Prostate gland (tissue), 2 donors: ENCODE measurements around the gene DHRS4L2.
"Not testable (repeated sequence)": the region's sequence is repeated elsewhere in the genome, so short reads cannot be mapped to it uniquely, and the experiment has no call there.

Source experiments
- CTCF ChIP-seq, 4 experiments: fragments of 200-600 bp in 2 of 4; fragments of 450-650 bp in 2 of 4; sonication (generic) in 2 of 4; IDR thresholded peaks; 1 replicate in 3 of 4; 2 replicates in 1 of 4; pipeline ENCODE4 v1.5.1; 2016 to 2019; ENCODE audit warnings: antibody characterized with exemption in 4 of 4, mild to moderate bottlenecking in 2 of 4, moderate library complexity in 2 of 4
- POLR2A ChIP-seq: fragments of 450-650 bp; IDR thresholded peaks from one replicate; pipeline ENCODE4 v1.6.1; 2016; ENCODE audit warnings: antibody characterized with exemption, mild to moderate bottlenecking
- POLR2AphosphoS5 ChIP-seq: sonication (generic); formaldehyde crosslinking; IDR thresholded peaks from one replicate; pipeline ENCODE4 v1.6.1; 2017; ENCODE audit warnings: antibody characterized with exemption

GRCh38 chr14:23955811-23956210 lies 32.9 kb upstream of the DHRS4L2 start:
- not testable (repeated sequence) for TF ChIP-seq CTCF (IDR thresholded peaks at IDR 0.05); POLR2A; POLR2AphosphoS5
